ENCODE measurements around the gene PANX2.

DNA sequence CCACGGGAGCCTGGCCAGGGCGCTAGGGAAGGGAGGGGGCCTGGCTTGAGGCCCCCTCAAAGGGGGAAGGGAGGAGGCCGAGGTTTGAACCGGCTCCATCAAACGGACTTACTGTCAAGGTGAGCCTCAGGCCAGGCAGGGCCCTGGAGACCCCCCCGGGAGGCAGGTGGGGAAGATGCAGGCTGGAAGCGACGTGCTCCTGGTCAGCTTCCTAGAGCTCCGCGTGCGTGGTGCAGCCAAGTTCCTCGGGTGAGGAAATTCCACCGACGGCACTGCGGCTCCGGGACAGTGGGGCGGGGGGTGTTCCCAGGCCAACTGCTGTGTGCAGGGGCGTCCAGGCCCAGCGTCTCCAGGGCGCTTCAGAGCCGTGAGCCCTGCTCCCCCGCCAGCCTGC is 7.9 kb downstream of the PANX2 start:
- no peak for TF ChIP-seq POLR2A (IDR thresholded peaks at IDR 0.05)
- TF ChIP-seq, protein P1, sequence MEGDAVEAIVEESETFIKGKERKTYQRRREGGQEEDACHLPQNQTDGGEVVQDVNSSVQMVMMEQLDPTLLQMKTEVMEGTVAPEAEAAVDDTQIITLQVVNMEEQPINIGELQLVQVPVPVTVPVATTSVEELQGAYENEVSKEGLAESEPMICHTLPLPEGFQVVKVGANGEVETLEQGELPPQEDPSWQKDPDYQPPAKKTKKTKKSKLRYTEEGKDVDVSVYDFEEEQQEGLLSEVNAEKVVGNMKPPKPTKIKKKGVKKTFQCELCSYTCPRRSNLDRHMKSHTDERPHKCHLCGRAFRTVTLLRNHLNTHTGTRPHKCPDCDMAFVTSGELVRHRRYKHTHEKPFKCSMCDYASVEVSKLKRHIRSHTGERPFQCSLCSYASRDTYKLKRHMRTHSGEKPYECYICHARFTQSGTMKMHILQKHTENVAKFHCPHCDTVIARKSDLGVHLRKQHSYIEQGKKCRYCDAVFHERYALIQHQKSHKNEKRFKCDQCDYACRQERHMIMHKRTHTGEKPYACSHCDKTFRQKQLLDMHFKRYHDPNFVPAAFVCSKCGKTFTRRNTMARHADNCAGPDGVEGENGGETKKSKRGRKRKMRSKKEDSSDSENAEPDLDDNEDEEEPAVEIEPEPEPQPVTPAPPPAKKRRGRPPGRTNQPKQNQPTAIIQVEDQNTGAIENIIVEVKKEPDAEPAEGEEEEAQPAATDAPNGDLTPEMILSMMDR (IDR thresholded peaks at IDR 0.05), result no peak
- no peak for TF ChIP-seq POLR2AphosphoS5 (IDR thresholded peaks at IDR 0.05)

All from sigmoid colon (tissue), 4 donors.